Activated CD4-positive, CD25-positive, alpha-beta regulatory T cell treated with anti-CD3 and anti-CD28 coated beads, Interleukin-2, amount 50 U/mL, for 16 hours (primary cell): Measurements from ENCODE around the gene FUT8.
"Not testable (repeated sequence)": the region's sequence is repeated elsewhere in the genome, so short reads cannot be mapped to it uniquely, and the experiment has no call there.

Source experiments
- DNase-seq: peaks from one replicate; pipeline ENCODE4 v3.0.0-alpha.2; 2020; ENCODE audit warnings: low read depth, low spot score

FUT8 gene

DNA sequence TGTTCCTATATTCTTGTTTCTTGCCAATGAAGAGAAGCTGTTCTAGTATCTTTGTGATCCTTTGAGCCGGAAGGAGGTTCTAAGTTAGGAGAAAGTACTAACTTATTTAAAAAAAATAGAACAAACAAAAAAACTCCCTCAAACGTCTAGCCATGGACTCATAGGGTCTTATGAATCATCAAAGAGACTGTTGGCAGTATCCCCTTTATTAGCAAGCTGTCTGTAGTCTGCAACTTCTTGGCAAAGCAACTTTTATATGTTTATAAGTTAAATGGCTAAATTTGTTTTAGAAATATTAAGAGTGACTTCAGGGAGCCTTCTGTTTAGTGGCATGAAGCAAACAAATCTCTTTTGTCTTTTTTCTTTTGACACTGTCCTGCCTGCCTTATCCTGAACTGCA lies 291.9 kb downstream of the FUT8 start:
- no peak for DNase-seq

DNA sequence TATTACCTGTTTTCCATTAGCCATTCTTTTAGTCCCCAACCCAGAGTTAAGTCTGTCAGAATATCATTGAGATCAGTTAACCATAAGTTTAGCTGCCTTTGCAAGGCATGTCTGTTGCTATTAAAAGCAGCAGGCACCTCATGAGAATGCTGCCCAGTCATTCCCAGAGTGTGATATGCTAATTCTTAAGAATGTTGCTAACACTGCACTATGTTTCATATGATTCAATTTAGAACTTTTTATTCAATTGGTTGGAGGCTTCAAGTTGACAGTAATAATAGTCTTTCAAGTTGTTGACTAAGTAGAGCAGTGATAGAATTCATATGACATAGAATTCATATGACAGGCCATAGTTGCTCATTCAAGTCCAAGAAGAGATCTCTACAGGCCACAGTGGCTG lies 292.3 kb downstream of the FUT8 start:
- DNase-seq = no peak

DNA sequence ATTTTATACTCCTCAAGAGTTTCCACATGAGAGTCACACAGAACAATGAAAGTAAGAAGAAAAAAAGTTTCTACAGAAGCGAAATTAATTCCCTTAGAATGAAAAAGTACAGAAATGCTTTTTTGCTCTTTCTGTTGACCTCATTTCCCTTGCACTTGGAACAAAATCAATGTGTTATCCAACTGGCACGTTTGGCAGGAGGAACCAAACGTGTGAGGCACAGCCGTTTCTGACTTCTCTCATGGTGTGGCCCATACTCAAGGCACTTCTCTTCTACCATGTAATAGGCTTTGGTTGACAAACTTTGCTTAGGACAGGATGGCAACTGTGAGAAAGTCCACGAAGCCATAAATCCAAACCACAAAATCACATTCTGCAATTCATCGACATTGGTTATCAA lies 297.0 kb downstream of the FUT8 start:
- no peak for DNase-seq

DNA sequence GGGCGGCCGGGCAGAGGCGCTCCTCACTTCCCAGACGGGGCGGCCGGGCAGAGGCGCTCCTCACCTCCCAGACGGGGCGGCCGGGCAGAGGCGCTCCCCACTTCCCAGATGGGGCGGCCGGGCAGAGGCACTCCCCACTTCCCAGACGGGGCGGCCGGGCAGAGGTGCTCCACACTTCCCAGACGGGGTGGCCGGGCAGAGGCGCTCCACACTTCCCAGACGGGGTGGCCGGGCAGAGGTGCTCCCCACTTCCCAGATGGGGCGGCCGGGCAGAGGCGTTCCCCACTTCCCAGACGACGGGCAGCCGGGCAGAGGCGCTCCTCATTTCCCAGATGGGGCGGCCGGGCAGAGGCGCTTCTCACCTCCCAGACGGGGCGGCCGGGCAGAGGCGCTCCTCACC lies 304.3 kb downstream of the FUT8 start:
- DNase-seq = not testable (repeated sequence)

DNA sequence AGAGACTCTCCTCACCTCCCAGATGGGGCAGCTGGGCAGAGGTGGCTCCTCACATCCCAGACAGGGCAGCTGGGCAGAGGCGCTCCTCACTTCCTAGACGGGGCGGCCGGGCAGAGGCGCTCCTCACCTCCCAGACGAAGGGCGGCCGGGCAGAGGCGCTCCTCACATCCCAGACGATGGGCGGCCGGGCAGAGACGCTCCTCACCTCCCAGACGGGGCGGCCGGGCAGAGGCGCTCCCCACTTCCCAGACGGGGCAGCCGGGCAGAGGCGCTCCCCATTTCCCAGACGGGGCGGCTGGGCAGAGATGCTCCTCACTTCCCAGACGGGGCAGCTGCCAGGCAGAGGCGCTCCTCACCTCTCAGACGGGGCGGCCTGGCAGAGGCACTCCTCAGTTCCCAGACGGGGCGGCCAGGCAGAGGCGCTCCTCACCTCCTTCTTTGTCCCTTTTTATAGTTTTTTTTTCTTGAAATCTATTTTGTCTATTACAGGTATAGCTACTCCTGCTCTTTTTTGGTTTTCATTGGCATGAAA lies 304.9 kb downstream of the FUT8 start:
- not testable (repeated sequence) for DNase-seq

- no peak for DNase-seq
These were observed 306.1 kb downstream of the FUT8 start for GRCh38 chr14:65718629-65719028.

GRCh38 chr14:65720171-65720570 lies 307.6 kb downstream of the FUT8 start:
- no peak for DNase-seq

DNA sequence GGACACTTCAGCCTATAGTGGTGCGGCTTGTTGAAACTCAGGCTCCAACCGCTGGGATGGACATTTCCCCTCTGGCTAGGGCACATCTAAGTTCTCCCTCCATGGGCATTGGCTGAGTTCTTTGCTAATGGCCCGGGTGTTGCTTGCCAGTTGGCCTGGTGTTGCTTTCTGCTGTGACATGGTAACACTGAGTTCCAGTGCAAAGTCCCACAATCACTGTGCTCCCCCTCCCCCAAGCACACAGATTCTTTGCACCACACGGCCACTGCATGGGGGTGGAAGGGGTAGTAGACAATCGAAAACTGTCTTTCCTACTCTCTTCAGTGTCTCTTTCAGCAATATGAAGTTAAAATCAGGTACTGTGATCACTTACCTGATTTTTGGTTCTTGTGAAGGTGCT lies 308.2 kb downstream of the FUT8 start:
- no peak for DNase-seq

DNA sequence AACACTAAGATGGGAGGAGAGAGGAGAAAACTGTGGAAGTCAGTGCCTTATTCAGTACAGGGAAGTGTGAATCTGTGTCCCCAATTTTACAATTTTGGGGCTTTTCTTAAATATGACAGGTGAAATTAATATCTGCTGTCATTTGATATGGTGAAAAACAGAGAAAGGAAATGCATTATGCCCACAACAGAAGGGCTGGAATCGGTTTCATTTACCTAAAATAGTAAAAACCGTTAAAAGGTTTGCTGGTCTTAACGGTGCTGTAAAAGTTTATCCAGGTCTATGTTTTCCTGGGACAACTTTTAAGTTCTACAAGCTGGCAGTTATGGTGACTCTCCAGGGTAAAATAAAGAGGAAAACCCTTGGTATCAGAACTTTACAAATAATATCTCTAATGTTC lies 310.8 kb downstream of the FUT8 start:
- no peak for DNase-seq

GRCh38 chr14:65728604-65729003 lies 316.1 kb downstream of the FUT8 start:
- DNase-seq = no peak

GRCh38 chr14:65729566-65729965 lies 317.0 kb downstream of the FUT8 start:
- DNase-seq = no peak

DNA sequence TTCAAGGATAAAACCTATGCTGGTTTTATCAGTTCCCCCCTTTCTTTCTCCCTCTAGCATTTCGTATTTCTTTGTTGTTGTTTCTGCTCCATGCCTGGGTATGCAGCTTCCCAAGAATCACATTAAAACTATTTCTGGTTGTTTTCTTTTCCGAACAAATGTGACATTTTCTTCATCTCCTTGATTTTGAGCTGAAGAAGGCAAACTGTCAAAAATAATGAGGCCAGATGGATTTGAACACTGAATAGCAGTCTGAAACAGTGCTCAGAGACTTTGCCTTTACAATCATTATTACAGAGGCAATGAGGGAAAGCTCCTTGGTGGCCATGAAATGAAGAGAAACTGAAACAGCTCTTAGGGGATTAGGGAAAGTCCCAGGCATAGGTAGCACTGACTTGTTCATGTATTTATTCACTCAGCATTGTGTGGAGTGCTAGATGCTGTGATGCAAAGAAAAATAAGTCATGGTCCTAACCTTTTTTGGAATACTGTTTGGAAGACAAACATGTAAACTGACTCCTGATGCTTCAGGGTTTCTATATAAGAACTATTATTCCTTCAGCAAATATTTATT lies 319.5 kb downstream of the FUT8 start:
- DNase-seq = no peak

DNA sequence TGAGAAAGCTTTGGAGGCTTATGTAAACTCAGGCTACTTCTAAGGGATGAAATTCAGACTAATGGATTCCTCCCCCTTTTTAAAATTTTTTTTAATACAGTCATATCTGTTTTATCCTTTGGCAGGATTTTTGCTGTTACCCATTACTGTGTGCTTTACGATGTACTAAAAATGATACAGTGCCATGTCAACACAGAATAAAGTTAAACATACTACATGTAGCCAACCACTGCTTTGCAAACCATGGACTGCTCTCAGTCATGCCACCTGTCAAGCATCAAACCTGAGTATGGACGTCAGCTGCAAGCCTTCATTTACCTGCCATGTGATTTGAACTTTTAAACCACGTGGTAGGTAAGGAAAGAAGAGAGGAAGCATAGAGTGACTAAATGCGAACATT lies 325.8 kb downstream of the FUT8 start:
- DNase-seq = no peak

GRCh38 chr14:65745396-65746190 lies 333.1 kb downstream of the FUT8 start:
- no peak for DNase-seq

DNA sequence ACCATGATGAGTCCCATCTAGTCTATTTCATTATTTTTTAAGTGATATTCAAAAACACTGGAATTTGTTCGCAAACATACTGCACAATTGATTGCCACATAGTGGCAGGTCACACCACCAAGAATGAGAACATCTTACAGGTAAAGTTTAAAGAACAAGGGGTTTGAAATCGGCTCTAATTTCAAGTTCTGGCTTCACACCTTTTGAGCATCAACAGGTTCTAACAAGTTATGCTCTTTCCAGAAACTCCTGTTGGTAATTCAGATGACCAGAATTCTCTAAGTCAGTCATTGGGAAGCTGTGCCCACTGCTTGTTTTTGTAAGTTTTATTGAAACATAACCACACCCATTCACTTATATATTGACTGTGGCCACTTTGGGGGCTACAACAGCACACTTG lies 336.3 kb downstream of the FUT8 start:
- no peak for DNase-seq

DNA sequence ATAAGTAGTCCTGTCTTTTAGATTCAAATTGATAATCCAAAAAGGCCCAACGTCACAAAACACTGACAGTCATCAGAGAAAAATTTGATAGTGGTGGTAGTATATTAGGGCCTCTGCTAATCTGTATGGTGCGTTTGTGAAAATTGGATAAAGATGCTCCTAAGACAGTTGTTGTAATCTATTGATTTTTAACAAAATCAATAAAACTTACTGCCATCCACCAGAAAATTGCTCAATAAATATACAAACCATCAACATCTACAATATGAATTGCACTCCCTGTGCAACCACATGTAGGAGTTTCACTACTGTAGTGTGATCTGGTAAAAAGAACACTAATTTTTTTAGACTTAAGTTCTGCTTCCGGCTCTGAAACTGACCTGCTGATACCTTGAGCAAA lies 336.8 kb downstream of the FUT8 start:
- no peak for DNase-seq

DNA sequence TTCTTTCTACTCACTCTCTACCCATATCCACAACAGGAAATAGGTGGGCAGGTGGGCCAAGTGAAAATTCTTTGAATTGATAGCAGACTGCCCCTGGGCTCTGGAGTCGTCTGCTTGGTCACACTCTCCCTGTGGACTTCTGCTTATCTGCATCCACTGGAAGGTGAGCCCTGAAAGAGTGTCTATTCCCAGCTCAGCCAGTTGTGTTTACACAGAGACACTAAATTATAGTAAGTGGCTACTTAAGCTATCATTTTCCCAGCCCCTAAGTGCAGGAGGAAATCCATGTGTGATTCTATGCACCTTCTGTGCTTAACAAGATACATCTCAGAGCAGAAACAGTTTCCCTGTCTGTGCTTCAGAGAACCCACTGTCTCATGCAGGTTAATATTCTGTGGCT lies 338.4 kb downstream of the FUT8 start:
- DNase-seq = no peak

- DNase-seq = no peak
These were observed 339.0 kb downstream of the FUT8 start for GRCh38 chr14:65751510-65751909.

DNA sequence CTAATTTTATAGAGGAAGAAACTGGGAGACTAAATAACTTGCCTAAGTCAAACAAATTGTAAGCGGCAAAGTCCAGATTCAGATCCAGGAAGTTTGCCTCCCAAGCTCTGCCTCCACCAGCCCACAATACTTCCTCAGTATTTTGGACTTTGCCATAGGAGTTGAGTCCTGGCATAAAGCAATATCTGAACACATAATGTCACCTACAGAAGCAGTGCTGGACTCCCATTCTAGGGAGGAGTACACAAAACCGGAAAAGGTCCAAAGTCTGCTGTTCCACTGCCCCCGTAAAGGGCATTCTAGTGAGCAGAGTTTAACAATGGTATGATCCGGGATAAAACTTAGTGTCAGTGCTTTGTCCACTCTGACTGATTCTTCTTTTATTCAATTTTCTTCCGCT lies 340.5 kb downstream of the FUT8 start:
- no peak for DNase-seq

DNA sequence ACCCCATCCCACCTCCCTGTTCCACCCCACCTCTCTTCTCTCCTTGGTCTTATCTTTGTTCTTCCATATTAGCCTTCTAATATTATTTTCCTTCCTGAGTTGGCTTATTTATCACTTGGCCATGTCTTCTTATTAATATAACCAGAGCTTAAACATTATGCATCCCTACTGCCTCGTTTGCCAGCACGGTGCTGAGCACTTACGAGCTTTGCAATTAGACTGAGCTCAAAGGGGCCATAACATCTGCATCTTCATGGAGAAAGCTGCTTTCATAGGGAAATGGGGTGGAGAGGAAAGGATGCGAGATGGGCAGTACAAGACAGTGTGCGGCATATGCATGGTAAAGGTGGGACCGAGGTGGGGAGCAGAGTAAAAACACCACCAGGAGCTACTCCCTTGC lies 342.8 kb downstream of the FUT8 start:
- DNase-seq = no peak

DNA sequence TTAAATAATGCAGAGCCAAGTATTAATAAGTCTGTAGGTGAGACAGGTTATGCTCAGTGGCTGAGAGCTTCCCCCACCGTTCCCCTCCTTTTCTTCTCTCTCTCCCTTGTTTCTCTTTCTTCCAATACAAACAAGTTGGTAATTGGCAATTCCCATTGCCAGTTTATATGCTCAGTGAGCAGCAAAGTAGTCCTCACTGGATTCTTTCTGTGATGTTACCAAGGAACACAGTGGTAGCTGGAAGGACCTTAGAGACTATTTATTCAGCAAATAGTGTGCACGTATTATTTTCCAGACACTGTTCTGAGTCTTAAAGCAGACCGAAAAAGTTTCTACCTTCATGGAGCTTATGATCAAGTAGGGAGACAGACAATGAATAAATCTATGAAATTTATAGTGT lies 344.4 kb downstream of the FUT8 start:
- no peak for DNase-seq

DNA sequence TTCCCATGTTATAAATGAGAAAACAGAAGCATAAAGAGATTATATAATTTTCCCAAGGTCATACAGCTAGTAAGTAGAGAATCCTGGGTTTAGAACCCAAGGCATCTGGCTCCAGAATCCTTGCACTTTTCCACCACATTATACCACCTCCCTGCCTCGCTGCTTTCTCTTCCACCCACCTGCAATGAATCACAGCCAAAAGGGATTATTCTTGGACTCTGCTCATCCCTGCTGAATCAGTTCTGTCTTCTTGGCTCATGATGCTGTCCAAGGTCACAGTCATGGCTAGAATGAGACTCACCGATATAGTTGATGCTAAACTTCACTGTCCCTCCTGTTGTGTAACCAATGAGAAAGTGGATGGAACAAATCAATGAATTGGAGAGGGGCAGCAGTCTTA lies 356.6 kb downstream of the FUT8 start:
- DNase-seq = no peak

GRCh38 chr14:65770681-65771080 lies 358.2 kb downstream of the FUT8 start:
- no peak for DNase-seq
